Endothelial cell of umbilical vein (primary cell): Measurements from ENCODE around the gene MBNL2. TPM values are rescaled to one million over a fixed set of nuclear protein-coding genes. Genes with fewer than 3 reads are reported as not detected.

Experiments used
- BruUV-seq: library from RNA; stranded (reverse); fragments of 400-500 nt; replicated peaks from 2 replicates; lab custom pipeline; 2021; lab: Mats Ljungman, UMichigan
- CTCF ChIA-PET: fragments of 300-600, 350-600 bp; sonication (Branson Sonifier 250); formaldehyde crosslinking; loops from one replicate; lab custom pipeline; 2021; ENCODE audit warnings: antibody characterized with exemption, inconsistent platforms; lab: Charles Lee
- POLR2A ChIA-PET: fragments of 300-600, 350-600 bp; sonication (Branson Sonifier 250); formaldehyde crosslinking; loops from one replicate; lab custom pipeline; 2021; ENCODE audit warnings: antibody characterized with exemption, inconsistent platforms; lab: Charles Lee
- DNase-seq: peaks from one replicate; pipeline ENCODE4 v3.0.0-alpha.2; 2011; ENCODE audit warnings: low read depth, low spot score
- FAIRE-seq: peaks from 2 replicates; lab custom pipeline; 2011; peaks lifted over from hg19 to GRCh38; lab: Jason Lieb, UNC
- H2AFZ ChIP-seq: 2 replicates; pipeline ENCODE4 v1.6.0; 2012; ENCODE audit warnings: low read depth, low read length, control low read depth, inconsistent platforms
- H3K27ac ChIP-seq: 2 replicates; pipeline ENCODE4 v1.5.1; 2011; ENCODE audit warnings: low read depth, mild to moderate bottlenecking, control low read depth, low read length, moderate library complexity; ENCODE audit not compliant: insufficient read depth
- H3K27me3 ChIP-seq, 2 experiments: 2 replicates each; pipeline versions ENCODE4 v1.6.0 to v1.6.1; 2011; ENCODE audit warnings: low read length in 2 of 2, mixed read lengths in 1 of 2; ENCODE audit not compliant: control insufficient read depth in 2 of 2, insufficient read depth in 2 of 2
- H3K36me3 ChIP-seq, 2 experiments: 2 replicates in 1 of 2; 3 replicates in 1 of 2; pipeline ENCODE4 v1.5.1; 2011; ENCODE audit warnings: low read length in 2 of 2, mild to moderate bottlenecking in 1 of 2, moderate library complexity in 1 of 2; ENCODE audit not compliant: control insufficient read depth in 2 of 2, insufficient read depth in 2 of 2; ENCODE audit errors: extremely low read depth in 1 of 2
- H3K4me1 ChIP-seq: 3 replicates; pipeline ENCODE4 v1.5.1; 2011; ENCODE audit warnings: mild to moderate bottlenecking, low read length; ENCODE audit not compliant: control insufficient read depth, insufficient read depth; ENCODE audit errors: extremely low read depth
- H3K4me2 ChIP-seq: 2 replicates; pipeline ENCODE4 v1.6.1; 2011; ENCODE audit warnings: low read length, control low read depth, mixed read lengths; ENCODE audit not compliant: insufficient read depth
- H3K4me3 ChIP-seq, 3 experiments: fragments of 200-600 bp in 1 of 3; sonication (generic), shearing (Covaris generic) in 1 of 3; replicated peaks in 1 of 3; 2 replicates each; pipeline ENCODE4 v1.5.1; 2011 to 2016; ENCODE audit warnings: control low read depth in 3 of 3, low read length in 3 of 3, mild to moderate bottlenecking in 2 of 3, inconsistent platforms in 1 of 3, low read depth in 1 of 3, moderate library complexity in 1 of 3; ENCODE audit not compliant: insufficient read depth in 1 of 3
- H3K79me2 ChIP-seq: 2 replicates; pipeline ENCODE4 v1.6.0; 2012; ENCODE audit warnings: low read length, inconsistent platforms; ENCODE audit not compliant: control insufficient read depth, insufficient read depth
- H3K9ac ChIP-seq: replicated peaks from 2 replicates; pipeline ENCODE3; 2011; ENCODE audit warnings: low read length, control low read depth; ENCODE audit not compliant: insufficient read depth; ENCODE audit errors: extremely low read depth
- H3K9me1 ChIP-seq: replicated peaks from 3 replicates; pipeline ENCODE4 v1.6.0; 2011; ENCODE audit warnings: mild to moderate bottlenecking, low read length; ENCODE audit not compliant: control insufficient read depth, insufficient read depth; ENCODE audit errors: extremely low read depth
- H3K9me3 ChIP-seq: replicated peaks from 2 replicates; pipeline ENCODE4 v1.5.1; 2012; ENCODE audit warnings: low read length, inconsistent platforms; ENCODE audit not compliant: control insufficient read depth, insufficient read depth
- H4K20me1 ChIP-seq: replicated peaks from 2 replicates; pipeline ENCODE3; 2011; ENCODE audit warnings: mild to moderate bottlenecking, low read length; ENCODE audit not compliant: control insufficient read depth, insufficient read depth; ENCODE audit errors: extremely low read depth
- EZH2 ChIP-seq: IDR thresholded peaks from 2 replicates; pipeline ENCODE4 v1.6.1; 2012; ENCODE audit warnings: borderline replicate concordance, low read depth, mild to moderate bottlenecking, moderate library complexity, low read length, inconsistent platforms; ENCODE audit not compliant: severe bottlenecking
- FOS ChIP-seq: IDR thresholded peaks from 2 replicates; pipeline ENCODE4 v1.6.1; 2011; ENCODE audit warnings: mild to moderate bottlenecking, low read length, moderate library complexity, borderline replicate concordance; ENCODE audit not compliant: insufficient read depth
- GATA2 ChIP-seq: IDR thresholded peaks from 2 replicates; pipeline ENCODE4 v1.7.0; 2011; ENCODE audit warnings: low read depth, mild to moderate bottlenecking, moderate library complexity, mixed read lengths, low read length; ENCODE audit not compliant: insufficient read length, insufficient read depth
- JUN ChIP-seq: IDR thresholded peaks from 2 replicates; pipeline ENCODE4 v1.6.1; 2011; ENCODE audit warnings: borderline replicate concordance, low read depth; ENCODE audit not compliant: insufficient read length, insufficient read depth
- MYC ChIP-seq: IDR thresholded peaks from one replicate; pipeline ENCODE4 v1.6.1; 2011; ENCODE audit warnings: mild to moderate bottlenecking, low read depth, low read length
- POLR2A ChIP-seq: IDR thresholded peaks from 2 replicates; pipeline ENCODE4 v1.6.1; 2012; ENCODE audit warnings: low read depth, mild to moderate bottlenecking, control low read depth, low read length
- POLR2AphosphoS5 ChIP-seq: IDR thresholded peaks from 2 replicates; pipeline ENCODE4 v1.6.1; 2012; ENCODE audit warnings: low read depth, mild to moderate bottlenecking, control low read depth, low read length, moderate library complexity; ENCODE audit not compliant: insufficient read depth
- dilution Hi-C: fragments of 300-500 bp; cut with MboI; formaldehyde crosslinking; loops from one replicate; pipeline ENCODE4 v1.15.0; 2019; ENCODE audit warnings: low sequenced_read_pairs; ENCODE audit not compliant: extremely low pct_ligation_motif_present
- intact Hi-C: fragments of 100-400 bp; cut with micrococcal nuclease; formaldehyde crosslinking; loops from one replicate; pipeline ENCODE4 v1.10.0; 2022
- polyA plus RNA-seq, 4 experiments: library from polyadenylated mRNA; depleted of rRNA in 3 of 4; stranded (reverse) in 3 of 4; unstranded in 1 of 4; fragments of >200 nt; gene quantifications; 2 replicates each; pipeline versions ENCODE4 v1.2.1 to v1.2.3, GENCODE V29; 2011 to 2012; ENCODE audit warnings: missing spikeins in 1 of 4
- total RNA-seq: library from RNA; stranded (reverse); gene quantifications from 2 replicates; pipeline ENCODE4 v1.2.3, GENCODE V29; 2021
- TF ChIP-seq, protein P1 (sequence below), 2 donors: IDR thresholded peaks; 1 replicate in 1 of 2; 2 replicates in 1 of 2; pipeline ENCODE4 v1.5.1; 2011; ENCODE audit warnings: low read length in 2 of 2, mild to moderate bottlenecking in 2 of 2, moderate library complexity in 2 of 2, control low read depth in 1 of 2, inconsistent platforms in 1 of 2, low read depth in 1 of 2; ENCODE audit not compliant: insufficient read depth in 1 of 2; ENCODE audit errors: extremely low read depth in 1 of 2

The MBNL2 gene
- total and polyA plus RNA-seq, 2 donors (not counting 3 experiments of a cell fraction or from before 2014, with no cell fraction given), result 32.9 to 76.5 TPM

DNA sequence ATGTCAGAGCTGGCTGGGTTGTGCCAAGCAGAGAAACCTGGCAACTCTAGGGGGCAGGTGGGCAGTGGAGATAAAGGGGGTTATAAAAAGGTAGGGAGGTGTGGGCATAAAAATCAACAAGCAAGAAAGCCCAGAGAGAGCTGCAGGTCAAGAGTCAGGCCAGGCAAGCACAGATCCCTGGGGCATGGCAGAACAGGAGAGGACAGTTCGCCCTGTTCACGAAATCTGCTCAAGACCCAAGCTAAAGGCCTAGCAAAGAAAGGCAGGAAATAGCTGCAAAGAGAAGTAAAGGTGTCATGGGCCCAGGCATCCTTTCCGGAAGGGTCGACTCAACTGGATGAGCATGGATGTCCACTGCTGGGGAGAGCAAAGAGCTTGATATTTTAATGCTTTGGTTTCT is 3.4 kb downstream of the MBNL2 start:
- Histone ChIP-seq H3K79me2 (peaks cover 82% of the 10 kb centered on the region), H3K9me3 (no peaks in the 10 kb centered on the region), H3K9ac (peak overlapping the region; percentile 100), H4K20me1 (no peaks in the 10 kb centered on the region), H3K36me3 (no peaks in the 10 kb centered on the region), H3K4me1 (peaks cover 57% of the 10 kb centered on the region), H3K27ac (peak overlapping the region; percentile 89), H3K4me3 (peak overlapping the region; percentile 9 to 100 (median 54)), H3K27me3 (no peaks in the 10 kb centered on the region), H2AFZ (no peak overlapping the region), H3K9me1 (no peaks in the 10 kb centered on the region), H3K4me2 (peak overlapping the region; percentile 97)
- intact Hi-C loops, result no loop called here
- TF ChIP-seq, protein P1, sequence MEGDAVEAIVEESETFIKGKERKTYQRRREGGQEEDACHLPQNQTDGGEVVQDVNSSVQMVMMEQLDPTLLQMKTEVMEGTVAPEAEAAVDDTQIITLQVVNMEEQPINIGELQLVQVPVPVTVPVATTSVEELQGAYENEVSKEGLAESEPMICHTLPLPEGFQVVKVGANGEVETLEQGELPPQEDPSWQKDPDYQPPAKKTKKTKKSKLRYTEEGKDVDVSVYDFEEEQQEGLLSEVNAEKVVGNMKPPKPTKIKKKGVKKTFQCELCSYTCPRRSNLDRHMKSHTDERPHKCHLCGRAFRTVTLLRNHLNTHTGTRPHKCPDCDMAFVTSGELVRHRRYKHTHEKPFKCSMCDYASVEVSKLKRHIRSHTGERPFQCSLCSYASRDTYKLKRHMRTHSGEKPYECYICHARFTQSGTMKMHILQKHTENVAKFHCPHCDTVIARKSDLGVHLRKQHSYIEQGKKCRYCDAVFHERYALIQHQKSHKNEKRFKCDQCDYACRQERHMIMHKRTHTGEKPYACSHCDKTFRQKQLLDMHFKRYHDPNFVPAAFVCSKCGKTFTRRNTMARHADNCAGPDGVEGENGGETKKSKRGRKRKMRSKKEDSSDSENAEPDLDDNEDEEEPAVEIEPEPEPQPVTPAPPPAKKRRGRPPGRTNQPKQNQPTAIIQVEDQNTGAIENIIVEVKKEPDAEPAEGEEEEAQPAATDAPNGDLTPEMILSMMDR (IDR thresholded peaks at IDR 0.05; ENCODE audit: extremely low read depth in 1 of 2, insufficient read depth in 1 of 2, low read depth in 1 of 2, low read length in 2 of 2), result peak in 1 of 2 donors; percentile 1
- no peak for TF ChIP-seq EZH2
- DNase-seq (peak; percentile 41), FAIRE-seq (no peak)
- no TSS peak for BruUV-seq
- dilution Hi-C loops, result no loop called here
- CTCF ChIA-PET, result interaction anchor here (1.2 to 9.0 kb wide), 11 partner anchors 9 to 133 kb away, joined by 3 to 68 read pairs (median 29); no protein-coding TSS in a partner anchor
- POLR2A ChIA-PET, result interaction anchor here (1.1 to 1.6 kb wide), 2 partner anchors 40 to 103 kb away, joined by 3 to 4 read pairs; no protein-coding TSS in a partner anchor

DNA sequence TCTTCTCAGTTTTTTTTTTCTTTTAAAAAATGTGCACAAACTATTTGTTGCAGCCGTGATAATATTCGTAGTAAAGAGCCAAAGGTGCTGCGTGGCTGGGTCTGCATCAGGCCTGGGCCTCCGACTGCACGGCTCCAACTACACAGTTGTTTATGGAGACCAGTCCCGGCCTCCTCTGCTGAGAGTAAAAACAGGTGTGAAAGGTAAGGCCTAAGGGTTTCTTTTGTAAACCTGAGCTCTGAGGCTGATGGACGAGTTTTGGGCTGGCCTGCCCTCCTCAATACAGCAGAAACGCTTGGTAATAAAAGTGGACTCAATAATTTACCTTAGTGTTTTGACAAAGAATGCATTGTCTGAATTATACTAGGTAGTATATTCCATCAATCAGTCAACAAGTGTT is 3.9 kb downstream of the MBNL2 start:
- BruUV-seq, result no TSS peak

More for the DNA sequence above, 3.9 kb downstream of the MBNL2 start:
- Histone ChIP-seq H4K20me1 (no peaks in the 10 kb centered on the region), H3K4me1 (peaks cover 57% of the 10 kb centered on the region), H3K79me2 (peaks cover 86% of the 10 kb centered on the region), H3K9me3 (no peaks in the 10 kb centered on the region), H3K4me3 (peak overlapping the region; percentile 9 to 100 (median 54)), H3K9ac (peak overlapping the region; percentile 100), H3K4me2 (peak overlapping the region; percentile 97), H3K27me3 (no peaks in the 10 kb centered on the region), H3K36me3 (no peaks in the 10 kb centered on the region), H2AFZ (no peak overlapping the region), H3K9me1 (no peaks in the 10 kb centered on the region), H3K27ac (peak overlapping the region; percentile 89)
- POLR2A ChIA-PET, result interaction anchor here (1.1 to 1.6 kb wide), 2 partner anchors 40 to 102 kb away, joined by 3 to 4 read pairs; no protein-coding TSS in a partner anchor
- CTCF ChIA-PET, result interaction anchor here (1.4 to 9.0 kb wide), 9 partner anchors 9 to 133 kb away, joined by 3 to 68 read pairs (median 29); no protein-coding TSS in a partner anchor
- dilution Hi-C loops (no loop called here), intact Hi-C loops (no loop called here)
- TF ChIP-seq JUN, result no peak
- TF ChIP-seq POLR2AphosphoS5, result no peak
- TF ChIP-seq FOS, result no peak
- TF ChIP-seq POLR2A, result no peak
- TF ChIP-seq EZH2, result no peak
- no peak for TF ChIP-seq GATA2
- no peak for TF ChIP-seq MYC
- TF ChIP-seq, protein P1 (IDR thresholded peaks at IDR 0.05; ENCODE audit: extremely low read depth in 1 of 2, insufficient read depth in 1 of 2, low read depth in 1 of 2, low read length in 2 of 2), result no peak
- no peak for FAIRE-seq
- no peak for DNase-seq
